WTC11 (cell line): ENCODE data around the gene QRFP. TPM values are rescaled to one million over a fixed set of nuclear protein-coding genes. Genes with fewer than 3 reads are reported as not detected.

Experiments
- ATAC-seq: fragments of 200-7000 bp; cut with Tn5 transposase; 2 replicates; pipeline ENCODE4 v1.10.0; 2021; ENCODE audit warnings: mild to moderate bottlenecking, moderate library complexity
- CTCF ChIA-PET: fragments of 300-600 bp; sonication (Branson Sonifier 250); formaldehyde crosslinking; loops from one replicate; lab custom pipeline; 2021; ENCODE audit warnings: antibody characterized with exemption; lab: Charles Lee
- POLR2A ChIA-PET: fragments of 350-600 bp; sonication (Branson Sonifier 250); formaldehyde crosslinking; loops from one replicate; lab custom pipeline; 2021; ENCODE audit warnings: antibody characterized with exemption; lab: Charles Lee
- DNase-seq: peaks from one replicate; pipeline ENCODE4 v3.0.0; 2021; ENCODE audit warnings: low spot score
- H3K27ac Mint-ChIP-seq: 2 replicates; pipeline ENCODE4 v1.8.0; 2021; ENCODE audit warnings: mixed read lengths
- H3K27me3 Mint-ChIP-seq: 2 replicates; pipeline ENCODE4 v1.8.0; 2021; ENCODE audit warnings: low read depth, mild to moderate bottlenecking, moderate library complexity, mixed read lengths
- H3K36me3 Mint-ChIP-seq: 2 replicates; pipeline ENCODE4 v1.8.0; 2021; ENCODE audit warnings: mixed read lengths
- H3K4me1 Mint-ChIP-seq: 2 replicates; pipeline ENCODE4 v1.8.0; 2022; ENCODE audit warnings: mixed read lengths
- H3K4me3 Mint-ChIP-seq: 2 replicates; pipeline ENCODE4 v1.8.0; 2021; ENCODE audit warnings: mild to moderate bottlenecking, moderate library complexity, mixed read lengths
- H3K9me3 Mint-ChIP-seq: 2 replicates; pipeline ENCODE4 v1.8.0; 2021; ENCODE audit warnings: mixed read lengths
- ARID4B ChIP-seq: sonication (generic); formaldehyde crosslinking; IDR thresholded peaks from 2 replicates; pipeline ENCODE4 v1.8.0; 2023; ENCODE audit warnings: missing genetic modification reagents, mild to moderate bottlenecking, borderline replicate concordance
- ATF1 ChIP-seq: sonication (generic); formaldehyde crosslinking; IDR thresholded peaks from 2 replicates; pipeline ENCODE4 v1.8.1; 2023; ENCODE audit warnings: mild to moderate bottlenecking, moderate library complexity, missing genetic modification reagents
- CREM ChIP-seq: sonication (generic); formaldehyde crosslinking; IDR thresholded peaks from 2 replicates; pipeline ENCODE4 v1.8.1; 2022; ENCODE audit warnings: mild to moderate bottlenecking, missing genetic modification reagents, moderate library complexity
- E2F1 ChIP-seq: sonication (generic); formaldehyde crosslinking; IDR thresholded peaks from 2 replicates; pipeline ENCODE4 v1.8.0; 2022; ENCODE audit warnings: mild to moderate bottlenecking, missing genetic modification reagents
- ELF4 ChIP-seq: sonication (generic); formaldehyde crosslinking; IDR thresholded peaks from 2 replicates; pipeline ENCODE4 v1.8.1; 2022; ENCODE audit warnings: low read depth, mild to moderate bottlenecking, moderate library complexity, missing genetic modification reagents
- FOXJ3 ChIP-seq: sonication (generic); formaldehyde crosslinking; IDR thresholded peaks from 2 replicates; pipeline ENCODE4 v1.9.0; 2021; ENCODE audit warnings: missing genetic modification reagents, mild to moderate bottlenecking, borderline replicate concordance
- GABPB1 ChIP-seq: sonication (generic); formaldehyde crosslinking; IDR thresholded peaks from 2 replicates; pipeline ENCODE4 v1.8.1; 2023; ENCODE audit warnings: mild to moderate bottlenecking, missing genetic modification reagents
- HMGA2 ChIP-seq: fragments of 250-450 bp; sonication (Bioruptor Pico); IDR thresholded peaks from 2 replicates; pipeline ENCODE4 v1.4.0; 2021; ENCODE audit warnings: mild to moderate bottlenecking, moderate library complexity
- IRF2 ChIP-seq: sonication (generic); formaldehyde crosslinking; IDR thresholded peaks from 2 replicates; pipeline ENCODE4 v1.8.0; 2022; ENCODE audit warnings: low read depth, missing genetic modification reagents, borderline replicate concordance
- JAZF1 ChIP-seq: fragments of 250-450 bp; sonication (Bioruptor Pico); IDR thresholded peaks from 2 replicates; pipeline ENCODE4 v1.9.0; 2021; ENCODE audit warnings: moderate library complexity, mild to moderate bottlenecking, inconsistent platforms
- RORB ChIP-seq: fragments of 250-450 bp; sonication (Bioruptor Pico); IDR thresholded peaks from 2 replicates; pipeline ENCODE4 v1.9.0; 2021; ENCODE audit warnings: mild to moderate bottlenecking
- SP1 ChIP-seq: sonication (generic); formaldehyde crosslinking; conservative IDR thresholded peaks from 2 replicates; pipeline ENCODE4 v1.8.1; 2022; ENCODE audit warnings: missing genetic modification reagents
- STAT6 ChIP-seq: sonication (generic); formaldehyde crosslinking; conservative IDR thresholded peaks from 2 replicates; pipeline ENCODE4 v1.8.1; 2023; ENCODE audit warnings: mild to moderate bottlenecking, low read depth, missing genetic modification reagents, moderate library complexity
- ZBTB21 ChIP-seq: sonication (generic); formaldehyde crosslinking; IDR thresholded peaks from 2 replicates; pipeline ENCODE4 v1.8.1; 2023; ENCODE audit warnings: mild to moderate bottlenecking, missing genetic modification reagents, borderline replicate concordance
- ZNF219 ChIP-seq: sonication (generic); formaldehyde crosslinking; IDR thresholded peaks from 2 replicates; pipeline ENCODE4 v1.8.0; 2023; ENCODE audit warnings: missing genetic modification reagents, mild to moderate bottlenecking, borderline replicate concordance
- ZNF232 ChIP-seq: sonication (generic); formaldehyde crosslinking; IDR thresholded peaks from 2 replicates; pipeline ENCODE4 v1.8.0; 2022; ENCODE audit warnings: mild to moderate bottlenecking, missing genetic modification reagents
- ZNF263 ChIP-seq: sonication (generic); formaldehyde crosslinking; IDR thresholded peaks from 2 replicates; pipeline ENCODE4 v1.8.1; 2022; ENCODE audit warnings: low read depth, mild to moderate bottlenecking, moderate library complexity, missing genetic modification reagents
- ZSCAN18 ChIP-seq: fragments of 250-450 bp; sonication (Bioruptor Pico); IDR thresholded peaks from 2 replicates; pipeline ENCODE4 v2.1.2; 2022; ENCODE audit warnings: mild to moderate bottlenecking, moderate library complexity
- total RNA-seq: library from RNA; stranded (reverse); gene quantifications from 3 replicates; pipeline ENCODE4 v1.2.3, GENCODE V29; 2021

The QRFP gene
- total RNA-seq, 1 experiment from 2014 or later: not detected

GRCh38 chr9:130871395-130872062 is 25.1 kb downstream of the QRFP start:
- TF ChIP-seq RORB (no peak), E2F1 (no peak), ARID4B (no peak), JAZF1 (CRISPR knock-in tag) (no peak), FOXJ3 (no peak), HMGA2 (no peak), SP1 (CRISPR knock-in tag) (no peak), CREM (CRISPR knock-in tag) (no peak), ZNF263 (CRISPR knock-in tag) (no peak), ZNF232 (CRISPR knock-in tag) (no peak), ATF1 (no peak), STAT6 (CRISPR knock-in tag) (no peak), ELF4 (CRISPR knock-in tag) (no peak), GABPB1 (no peak), IRF2 (no peak), ZNF219 (no peak), ZSCAN18 (CRISPR knock-in tag) (no peak), ZBTB21 (CRISPR knock-in tag) (no peak)
- Mint-ChIP-seq H3K9me3 (no peaks in the 10 kb centered on the region), H3K27me3 (no peaks in the 10 kb centered on the region), H3K27ac (peak overlapping the region; percentile 15; the same call in 1 of the 2 replicates), H3K4me3 (no peak overlapping the region), H3K36me3 (peaks cover 56% of the 10 kb centered on the region), H3K4me1 (no peaks in the 10 kb centered on the region)
- DNase-seq (no peak), ATAC-seq (no peak)
- ChIA-PET CTCF (interaction anchor here (1.0 to 1.7 kb wide), 2 partner anchors 165 to 175 kb away, joined by 3 to 7 read pairs; no protein-coding TSS in a partner anchor), POLR2A (interaction anchor here (0.8 kb wide), 1 partner anchor 21 kb away, joined by 3 read pairs; no protein-coding TSS in a partner anchor)
